BLaER1 treated with 17β-estradiol and CSF1 and Interleukin-3, amounts not matched to agents 10 nM and 100 nM (cell line): Measurements from ENCODE around the gene PGM2L1.
"Not testable (repeated sequence)": the region's sequence is repeated elsewhere in the genome, so short reads cannot be mapped to it uniquely, and the experiment has no call there.

Experiments
- H3K27ac ChIP-seq, 11 experiments: shearing (Covaris generic); formaldehyde crosslinking; 2 replicates each; pipeline ENCODE4 v1.8.1; 2022
- H3K27me3 ChIP-seq, 11 experiments: shearing (Covaris generic); formaldehyde crosslinking; 2 replicates each; pipeline ENCODE4 v1.8.1; 2022
- H3K36me3 ChIP-seq, 11 experiments: shearing (Covaris generic); formaldehyde crosslinking; 2 replicates each; pipeline ENCODE4 v1.8.1; 2022
- H3K4me1 ChIP-seq, 10 experiments: shearing (Covaris generic); formaldehyde crosslinking; 2 replicates each; pipeline ENCODE4 v1.8.1; 2022
- H3K4me2 ChIP-seq, 11 experiments: shearing (Covaris generic); formaldehyde crosslinking; 2 replicates each; pipeline ENCODE4 v1.8.1; 2022
- H3K4me3 ChIP-seq, 10 experiments: shearing (Covaris generic); formaldehyde crosslinking; 2 replicates each; pipeline ENCODE4 v1.8.1; 2022
- H3K9ac ChIP-seq, 11 experiments: shearing (Covaris generic); formaldehyde crosslinking; 2 replicates each; pipeline ENCODE4 v1.8.1; 2022
- H3K9me3 ChIP-seq, 11 experiments: shearing (Covaris generic); formaldehyde crosslinking; replicated peaks in 1 of 11; 2 replicates each; pipeline ENCODE4 v1.8.1; 2022
- H4K20me1 ChIP-seq, 11 experiments: shearing (Covaris generic); formaldehyde crosslinking; 2 replicates each; pipeline ENCODE4 v1.8.1; 2022
- Cebpa-rat ChIP-seq, 11 experiments: shearing (Covaris generic); IDR thresholded peaks; 2 replicates each; pipeline ENCODE4 v1.8.1; 2022

Gene PGM2L1

GRCh38 chr11:74357449-74357848 is 40.8 kb downstream of the PGM2L1 start:
- H3K4me2 ChIP-seq = no peak overlapping the region
- no peak for TF ChIP-seq Cebpa-rat (IDR thresholded peaks at IDR 0.05)
- H3K36me3 ChIP-seq = peaks cover 18 to 61% (median 30%) of the 10 kb centered on the region in 11 experiments
- H3K9ac ChIP-seq = no peak overlapping the region
- H3K27ac ChIP-seq = no peak overlapping the region
- H3K4me3 ChIP-seq = no peak overlapping the region
- H3K4me1 ChIP-seq = no peaks in the 10 kb centered on the region
- H4K20me1 ChIP-seq = no peaks in the 10 kb centered on the region
- H3K27me3 ChIP-seq = no peaks in the 10 kb centered on the region
- peaks cover 8 to 18% (median 13%) of the 10 kb centered on the region in 11 experiments; a peak in 21 of 22 replicates for H3K9me3 ChIP-seq

- Histone ChIP-seq H4K20me1 (no peaks in the 10 kb centered on the region), H3K36me3 (peaks cover 17 to 58% (median 29%) of the 10 kb centered on the region in 11 experiments), H3K4me3 (no peak overlapping the region), H3K27me3 (no peaks in the 10 kb centered on the region), H3K9ac (no peak overlapping the region), H3K9me3 (peaks cover 3 to 18% (median 11%) of the 10 kb centered on the region in 11 experiments), H3K4me2 (no peak overlapping the region), H3K27ac (no peak overlapping the region), H3K4me1 (no peaks in the 10 kb centered on the region)
- no peak for TF ChIP-seq Cebpa-rat (IDR thresholded peaks at IDR 0.05)
Observed at GRCh38 chr11:74355626-74356025, 42.6 kb downstream of the PGM2L1 start.

- Histone ChIP-seq H3K36me3 (peaks cover 8 to 53% (median 21%) of the 10 kb centered on the region in 11 experiments; a peak in 18 of 22 replicates), H3K27me3 (no peaks in the 10 kb centered on the region), H3K4me3 (no peak overlapping the region), H4K20me1 (no peaks in the 10 kb centered on the region), H3K4me2 (no peak overlapping the region), H3K9me3 (peaks cover 0 to 11% (median 5%) of the 10 kb centered on the region in 11 experiments; a peak in 9 of 22 replicates), H3K27ac (no peak overlapping the region), H3K9ac (no peak overlapping the region), H3K4me1 (no peaks in the 10 kb centered on the region)
- no peak for TF ChIP-seq Cebpa-rat (IDR thresholded peaks at IDR 0.05)
Observed at GRCh38 chr11:74354036-74354435, 44.2 kb downstream of the PGM2L1 start.

GRCh38 chr11:74347381-74347780 is 50.9 kb downstream of the PGM2L1 start:
- Histone ChIP-seq H3K9ac (no peak overlapping the region), H3K9me3 (peaks cover 0 to 11% (median 5%) of the 10 kb centered on the region in 11 experiments; a peak in 9 of 22 replicates), H3K36me3 (peaks cover 7 to 57% (median 37%) of the 10 kb centered on the region in 11 experiments), H3K4me2 (no peak overlapping the region), H4K20me1 (no peaks in the 10 kb centered on the region), H3K27ac (no peak overlapping the region), H3K4me1 (no peaks in the 10 kb centered on the region), H3K27me3 (no peaks in the 10 kb centered on the region), H3K4me3 (no peak overlapping the region)
- TF ChIP-seq Cebpa-rat (IDR thresholded peaks at IDR 0.05) = no peak

GRCh38 chr11:74345420-74345819 is 52.8 kb downstream of the PGM2L1 start:
- Histone ChIP-seq H3K27ac (no peak overlapping the region), H3K9me3 (peaks cover 0 to under 1% (median 0%) of the 10 kb centered on the region in 11 experiments; a peak in 1 of 22 replicates), H3K9ac (no peak overlapping the region), H3K4me3 (no peak overlapping the region), H3K36me3 (peaks cover 20 to 65% (median 45%) of the 10 kb centered on the region in 11 experiments), H3K4me2 (no peak overlapping the region), H4K20me1 (no peaks in the 10 kb centered on the region), H3K27me3 (no peaks in the 10 kb centered on the region), H3K4me1 (no peaks in the 10 kb centered on the region)
- TF ChIP-seq Cebpa-rat (IDR thresholded peaks at IDR 0.05) = no peak

- Histone ChIP-seq H3K27ac (no peak overlapping the region), H3K4me2 (no peak overlapping the region), H3K36me3 (peaks cover 32 to 95% (median 61%) of the 10 kb centered on the region in 11 experiments), H3K27me3 (no peaks in the 10 kb centered on the region), H4K20me1 (no peaks in the 10 kb centered on the region), H3K9me3 (no peaks in the 10 kb centered on the region), H3K4me1 (no peaks in the 10 kb centered on the region), H3K4me3 (no peak overlapping the region), H3K9ac (no peak overlapping the region)
- no peak for TF ChIP-seq Cebpa-rat (IDR thresholded peaks at IDR 0.05)
Observed at GRCh38 chr11:74341921-74342320, 56.3 kb downstream of the PGM2L1 start.

GRCh38 chr11:74339619-74340018 is 58.6 kb downstream of the PGM2L1 start:
- Histone ChIP-seq H3K4me2 (no peak overlapping the region), H4K20me1 (no peaks in the 10 kb centered on the region), H3K27me3 (no peaks in the 10 kb centered on the region), H3K9me3 (no peaks in the 10 kb centered on the region), H3K36me3 (peaks cover 23 to 92% (median 59%) of the 10 kb centered on the region in 11 experiments), H3K4me1 (no peaks in the 10 kb centered on the region), H3K9ac (no peak overlapping the region), H3K27ac (no peak overlapping the region), H3K4me3 (no peak overlapping the region)
- no peak for TF ChIP-seq Cebpa-rat (IDR thresholded peaks at IDR 0.05)

- Histone ChIP-seq H3K9ac (no peak overlapping the region), H4K20me1 (no peaks in the 10 kb centered on the region), H3K36me3 (peaks cover 22 to 85% (median 53%) of the 10 kb centered on the region in 11 experiments), H3K27ac (no peak overlapping the region), H3K4me1 (no peaks in the 10 kb centered on the region), H3K4me3 (no peak overlapping the region), H3K27me3 (no peaks in the 10 kb centered on the region), H3K9me3 (no peaks in the 10 kb centered on the region), H3K4me2 (no peak overlapping the region)
- no peak for TF ChIP-seq Cebpa-rat (IDR thresholded peaks at IDR 0.05)
Observed at GRCh38 chr11:74338963-74339362, 59.3 kb downstream of the PGM2L1 start.

- no peak overlapping the region for H3K27ac ChIP-seq
- peaks cover 5 to 40% (median 18%) of the 10 kb centered on the region in 11 experiments; a peak in 16 of 22 replicates for H3K36me3 ChIP-seq
- no peak overlapping the region for H3K9ac ChIP-seq
- no peak overlapping the region for H3K4me3 ChIP-seq
- H3K4me1 ChIP-seq = no peaks in the 10 kb centered on the region
- no peaks in the 10 kb centered on the region for H3K27me3 ChIP-seq
- peaks cover 3 to 8% (median 5%) of the 10 kb centered on the region in 11 experiments for H3K9me3 ChIP-seq
- H4K20me1 ChIP-seq = no peaks in the 10 kb centered on the region
- TF ChIP-seq Cebpa-rat (IDR thresholded peaks at IDR 0.05) = no peak
- no peak overlapping the region for H3K4me2 ChIP-seq
Observed at GRCh38 chr11:74333193-74333592, 65.0 kb downstream of the PGM2L1 start.

- Histone ChIP-seq H3K4me1 (no peaks in the 10 kb centered on the region), H3K9ac (no peak overlapping the region), H3K4me2 (no peak overlapping the region), H3K9me3 (peaks cover 10 to 17% (median 13%) of the 10 kb centered on the region in 11 experiments), H4K20me1 (no peaks in the 10 kb centered on the region), H3K27me3 (no peaks in the 10 kb centered on the region), H3K4me3 (no peak overlapping the region), H3K36me3 (peaks cover 3 to 35% (median 12%) of the 10 kb centered on the region in 11 experiments; a peak in 15 of 22 replicates), H3K27ac (no peak overlapping the region)
- no peak for TF ChIP-seq Cebpa-rat (IDR thresholded peaks at IDR 0.05)
Observed at GRCh38 chr11:74332291-74332690, 65.9 kb downstream of the PGM2L1 start.

- not testable (repeated sequence) for H3K9ac ChIP-seq, H3K4me3 ChIP-seq
Observed at GRCh38 chr11:74331000-74331399, 67.2 kb downstream of the PGM2L1 start.

More at GRCh38 chr11:74331000-74331399, 67.2 kb downstream of the PGM2L1 start:
- not testable (repeated sequence) for H3K4me1 ChIP-seq, H3K27ac ChIP-seq, H4K20me1 ChIP-seq, H3K4me2 ChIP-seq, H3K27me3 ChIP-seq
- H3K36me3 ChIP-seq = peaks cover 0 to 22% (median 0%) of the 10 kb centered on the region in 11 experiments; a peak in 6 of 22 replicates
- peaks cover 10 to 18% (median 14%) of the 10 kb centered on the region in 11 experiments for H3K9me3 ChIP-seq
